Heart left ventricle (tissue), 16 donors: ENCODE measurements around the gene THADA. TPM values are rescaled to one million over a fixed set of nuclear protein-coding genes. Genes with fewer than 3 reads are reported as not detected.

ENCODE experiments used
- ATAC-seq, 4 donors: fragments of 200-7000 bp; cut with Tn5 transposase; one replicate each; pipeline ENCODE4 v1.9.1; 2020 to 2022; ENCODE audit warnings: moderate library complexity in 4 of 4, mild to moderate bottlenecking in 3 of 4, moderate number of reproducible peaks in 1 of 4
- DNase-seq, 5 donors: peaks; one replicate each; pipeline ENCODE4 v3.0.0-alpha.2; 2020
- H3K27ac ChIP-seq, 12 donors: fragments of 200-600 bp; sonication (generic) in 4 of 12; one replicate each; pipeline versions ENCODE4 v1.5.0 to v1.8.0; 2016 to 2022; ENCODE audit warnings: mild to moderate bottlenecking in 2 of 12
- H3K27me3 ChIP-seq, 9 donors: fragments of 200-600 bp; sonication (generic) in 2 of 9; one replicate each; pipeline versions ENCODE4 v1.5.1 to v1.8.0; 2016 to 2022; ENCODE audit warnings: mild to moderate bottlenecking in 3 of 9
- H3K36me3 ChIP-seq, 9 donors: fragments of 200-600 bp; sonication (generic) in 2 of 9; one replicate each; pipeline versions ENCODE4 v1.5.0 to v1.8.0; 2018 to 2022; ENCODE audit warnings: mild to moderate bottlenecking in 2 of 9
- H3K4me1 ChIP-seq, 12 donors: fragments of 200-600 bp; sonication (generic) in 4 of 12; one replicate each; pipeline versions ENCODE4 v1.5.0 to v1.8.0; 2016 to 2022; ENCODE audit warnings: mild to moderate bottlenecking in 3 of 12
- H3K4me3 ChIP-seq, 12 donors: fragments of 200-600 bp; sonication (generic) in 4 of 12; one replicate each; pipeline versions ENCODE4 v1.5.0 to v1.8.0; 2017 to 2022; ENCODE audit warnings: mild to moderate bottlenecking in 9 of 12, moderate library complexity in 4 of 12
- H3K9me3 ChIP-seq, 12 donors: fragments of 200-600 bp; sonication (generic) in 4 of 12; one replicate each; pipeline versions ENCODE4 v1.5.0 to v1.8.0; 2016 to 2022; ENCODE audit warnings: mild to moderate bottlenecking in 1 of 12
- CTCF ChIP-seq, 12 donors: fragments of 200-600 bp; sonication (generic) in 4 of 12; IDR thresholded peaks; one replicate each; pipeline versions ENCODE4 v1.5.0 to v1.8.0; 2018 to 2022; ENCODE audit warnings: antibody characterized with exemption in 12 of 12, mild to moderate bottlenecking in 5 of 12
- POLR2A ChIP-seq, 2 donors: fragments of 450-650 bp; IDR thresholded peaks; one replicate each; pipeline ENCODE4 v1.6.1; 2017; ENCODE audit warnings: antibody characterized with exemption in 2 of 2, mild to moderate bottlenecking in 2 of 2, moderate library complexity in 2 of 2
- WGBS, 4 donors: extraction: QIAGEN DNeasy Blood & Tissue Kit in 2 of 4; methylation state at CpG; one replicate each; pipeline versions ENCODE4 v1.1.5 to v1.1.7; 2013 to 2018; 5-methylcytosine and 5-hydroxymethylcytosine counted together
- intact Hi-C, 10 donors: fragments of 100-400 bp; cut with DNase I; formaldehyde crosslinking; loops; one replicate each; pipeline versions ENCODE4 v1.11.1 to v1.14.2; 2022
- polyA plus RNA-seq, 2 donors: library from polyadenylated mRNA; stranded (reverse); fragments of 200-250 nt; gene quantifications; one replicate each; pipeline ENCODE4 v1.2.3, GENCODE V29; 2013
- total RNA-seq, 9 donors: library from RNA; depleted of rRNA in 2 of 9; stranded (reverse); fragments of >200 nt in 2 of 9; fragmentation: NEBNext Ultra II Directional in 3 of 9; extraction: Animal tissue kit (Norgen Biotek cat#: 25700) in 3 of 9; gene quantifications; one replicate each; pipeline versions ENCODE4 v1.1.0 to v1.2.4, GENCODE V29; 2016 to 2023
- donor health status: ischemic (EF 13 %, LVEDD 7.1; RV severe dilation, severe dysfunction).
- donor health status: healthy with polysubstance abuse.
- donor health status: DM: no; HTN: yes; CAD: no.
- donor health status: DM: no; HTN: no; CAD: no.
- donor health status: ischemic (EF 25% LVEDD 6.9; RV normal size, moderate dysfunction).
- donor health status: ischemic (EF 25% LVEDD 5.7; RV mildly dilated, moderate dysfunction).
- donor health status: healthy.
- donor health status: DM: yes; HTN: yes; CAD: no.
- donor health status: ischemic (EF 35%, LVEDD 5.7; RV mildly dilated, moderate dysfunction).
- donor health status: nonischemic (EF 11% LVEDD 7.7; RV severe dilation, severe dysfunction).
- donor health status: DM: yes; HTN: yes; CAD: no.
- donor health status: PGD.
- donor health status: ischemic (EF 29% LVEDD 5.4; RV normal size, mild dysfunction).
- donor health status: nonischemic (EF 23%, LVEDD 6.1; RV moderate dilation, normal function).

Gene THADA
- total and polyA plus RNA-seq, 11 donors = 6.8 to 21.4 (median 13.0) TPM

- TF ChIP-seq POLR2A (IDR thresholded peaks at IDR 0.05) (no peak), CTCF (IDR thresholded peaks at IDR 0.05) (no peak)
- H3K36me3 ChIP-seq = no peaks in the 10 kb centered on the region
- WGBS, 4 donors = 18 to 31% (median 26%) methylated on average over 1 of the region's 1 CpG
- H3K4me1 ChIP-seq = peaks cover 2 to 62% (median 46%) of the 10 kb centered on the region in 12 donors
- intact Hi-C loops = no loop called here
- DNase-seq (no peak), ATAC-seq (peak in 2 of 4 donors; percentile 35 to 60)
- peak overlapping the region in 11 of 12 donors; percentile 27 to 81 (median 60) for H3K27ac ChIP-seq
- no peaks in the 10 kb centered on the region for H3K9me3 ChIP-seq
- no peak overlapping the region for H3K4me3 ChIP-seq
- no peaks in the 10 kb centered on the region for H3K27me3 ChIP-seq
Observed at GRCh38 chr2:43518181-43518580, 77.7 kb downstream of the THADA start.

- intact Hi-C loops = no loop called here
- Histone ChIP-seq H3K4me3 (no peak overlapping the region), H3K4me1 (peaks cover 2 to 69% (median 47%) of the 10 kb centered on the region in 12 donors), H3K27ac (peak overlapping the region in 11 of 12 donors; percentile 35 to 81 (median 60)), H3K27me3 (no peaks in the 10 kb centered on the region), H3K9me3 (no peaks in the 10 kb centered on the region), H3K36me3 (no peaks in the 10 kb centered on the region)
- DNase-seq (no peak), ATAC-seq (peak in 2 of 4 donors; percentile 20 to 48)
- no peak for TF ChIP-seq POLR2A (IDR thresholded peaks at IDR 0.05)
- no peak for TF ChIP-seq CTCF (IDR thresholded peaks at IDR 0.05)
- 64 to 79% (median 68%) methylated on average over 5 of the region's 5 CpGs for WGBS, 4 donors
Observed at GRCh38 chr2:43515807-43516497, 79.9 kb downstream of the THADA start.

DNA sequence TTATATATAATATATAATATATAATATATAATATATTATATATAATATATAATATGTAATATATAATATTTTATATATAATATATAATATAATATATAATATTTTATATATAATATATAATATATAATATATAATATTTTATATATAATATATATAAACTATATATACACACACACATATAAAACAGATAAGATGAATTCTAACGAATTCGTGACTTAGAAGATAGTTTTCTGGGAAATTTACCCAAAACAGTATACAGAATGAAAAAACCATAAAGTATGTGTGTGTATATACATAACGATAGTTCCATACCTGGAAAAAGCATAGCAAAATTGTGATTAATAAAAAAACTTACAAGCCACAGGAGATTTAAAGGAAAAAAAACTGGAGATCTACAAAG, 80.6 kb downstream of the THADA start:
- WGBS, 4 donors = 92 to 98% (median 96%) methylated on average over 3 of the region's 3 CpGs

More for the DNA sequence above, 80.6 kb downstream of the THADA start:
- Histone ChIP-seq H3K4me3 (no peak overlapping the region), H3K36me3 (no peaks in the 10 kb centered on the region), H3K27me3 (no peaks in the 10 kb centered on the region), H3K4me1 (peaks cover 2 to 68% (median 45%) of the 10 kb centered on the region in 12 donors), H3K27ac (peak overlapping the region in 4 of 12 donors; percentile 56 to 80 (median 67)), H3K9me3 (no peaks in the 10 kb centered on the region)
- intact Hi-C loops = no loop called here
- ATAC-seq (no peak), DNase-seq (no peak)
- TF ChIP-seq POLR2A (IDR thresholded peaks at IDR 0.05) (no peak), CTCF (IDR thresholded peaks at IDR 0.05) (no peak)
